CD4-positive, alpha-beta memory T cell (primary cell): Measurements from ENCODE around the gene UGT1A7. TPM values are rescaled to one million over a fixed set of nuclear protein-coding genes. Genes with fewer than 3 reads are reported as not detected.

Experiments used
- CTCF ChIA-PET: fragments of 350-600 bp; sonication (Branson Sonifier 250); formaldehyde crosslinking; loops from one replicate; lab custom pipeline; 2021; ENCODE audit warnings: inconsistent platforms; ENCODE audit not compliant: partially characterized antibody; lab: Charles Lee
- POLR2A ChIA-PET: fragments of 350-600 bp; sonication (Branson Sonifier 250); formaldehyde crosslinking; loops from one replicate; lab custom pipeline; 2021; ENCODE audit not compliant: partially characterized antibody; lab: Charles Lee
- DNase-seq, 5 donors: peaks; one replicate each; pipeline versions ENCODE4 v3.0.0 to v3.0.0-alpha.2; 2020 to 2022; ENCODE audit warnings: mixed read lengths in 1 of 5
- H3K27ac ChIP-seq: one replicate; pipeline ENCODE4 v1.7.0; 2013; ENCODE audit warnings: low read depth, low read length
- H3K27me3 ChIP-seq: 2 replicates; pipeline ENCODE4 v1.7.0; 2013; ENCODE audit warnings: mild to moderate bottlenecking, low read length, moderate library complexity; ENCODE audit not compliant: insufficient read depth
- H3K36me3 ChIP-seq: 2 replicates; pipeline ENCODE4 v1.7.0; 2013; ENCODE audit warnings: mild to moderate bottlenecking, low read length, moderate library complexity; ENCODE audit not compliant: insufficient read depth
- H3K4me1 ChIP-seq: 2 replicates; pipeline ENCODE4 v1.7.0; 2013; ENCODE audit warnings: mild to moderate bottlenecking, low read length, moderate library complexity; ENCODE audit not compliant: insufficient read depth
- H3K4me3 ChIP-seq, 2 donors: one replicate each; pipeline ENCODE4 v1.7.0; 2013; ENCODE audit warnings: low read length in 2 of 2, mild to moderate bottlenecking in 1 of 2
- H3K9me3 ChIP-seq, 2 donors: one replicate each; pipeline ENCODE4 v1.7.0; 2013; ENCODE audit warnings: low read length in 2 of 2, control low read depth in 1 of 2; ENCODE audit not compliant: control insufficient read depth in 1 of 2
- H3K27ac Mint-ChIP-seq, 7 donors: one replicate each; pipeline ENCODE4 v1.8.0; 2020 to 2021; ENCODE audit warnings: mixed read lengths in 7 of 7, mild to moderate bottlenecking in 6 of 7, inconsistent platforms in 3 of 7, moderate library complexity in 3 of 7
- H3K27me3 Mint-ChIP-seq, 2 donors: one replicate each; pipeline ENCODE4 v1.8.0; 2020 to 2021; ENCODE audit warnings: mixed read lengths in 2 of 2
- H3K36me3 Mint-ChIP-seq, 2 donors: one replicate each; pipeline ENCODE4 v1.8.0; 2020 to 2021; ENCODE audit warnings: mixed read lengths in 2 of 2, inconsistent platforms in 1 of 2, mild to moderate bottlenecking in 1 of 2
- H3K4me1 Mint-ChIP-seq, 4 donors: one replicate each; pipeline ENCODE4 v1.8.0; 2020 to 2021; ENCODE audit warnings: mixed read lengths in 4 of 4, mild to moderate bottlenecking in 1 of 4
- H3K4me3 Mint-ChIP-seq, 8 donors: one replicate each; pipeline ENCODE4 v1.8.0; 2020 to 2021; ENCODE audit warnings: mixed read lengths in 8 of 8, mild to moderate bottlenecking in 7 of 8, moderate library complexity in 6 of 8, inconsistent platforms in 3 of 8
- H3K9me3 Mint-ChIP-seq, 8 donors: one replicate each; pipeline ENCODE4 v1.8.0; 2020 to 2021; ENCODE audit warnings: mixed read lengths in 8 of 8, mild to moderate bottlenecking in 5 of 8, inconsistent platforms in 3 of 8, moderate library complexity in 1 of 8
- intact Hi-C: fragments of 100-400 bp; cut with micrococcal nuclease; formaldehyde crosslinking; loops from one replicate; pipeline ENCODE4 v1.15.1; 2023
- polyA plus RNA-seq, 2 donors: library from polyadenylated mRNA; unstranded; fragments of 300-500 nt; fragmentation: Illumina TruSeq; gene quantifications; one replicate each; pipeline ENCODE4 v1.2.3, GENCODE V29; 2021
- total RNA-seq, 2 experiments: library from RNA; stranded (reverse); gene quantifications; one replicate each; pipeline ENCODE4 v1.2.3, GENCODE V29; 2021

The UGT1A7 gene
- total and polyA plus RNA-seq, 4 experiments from 2014 or later: not detected

DNA sequence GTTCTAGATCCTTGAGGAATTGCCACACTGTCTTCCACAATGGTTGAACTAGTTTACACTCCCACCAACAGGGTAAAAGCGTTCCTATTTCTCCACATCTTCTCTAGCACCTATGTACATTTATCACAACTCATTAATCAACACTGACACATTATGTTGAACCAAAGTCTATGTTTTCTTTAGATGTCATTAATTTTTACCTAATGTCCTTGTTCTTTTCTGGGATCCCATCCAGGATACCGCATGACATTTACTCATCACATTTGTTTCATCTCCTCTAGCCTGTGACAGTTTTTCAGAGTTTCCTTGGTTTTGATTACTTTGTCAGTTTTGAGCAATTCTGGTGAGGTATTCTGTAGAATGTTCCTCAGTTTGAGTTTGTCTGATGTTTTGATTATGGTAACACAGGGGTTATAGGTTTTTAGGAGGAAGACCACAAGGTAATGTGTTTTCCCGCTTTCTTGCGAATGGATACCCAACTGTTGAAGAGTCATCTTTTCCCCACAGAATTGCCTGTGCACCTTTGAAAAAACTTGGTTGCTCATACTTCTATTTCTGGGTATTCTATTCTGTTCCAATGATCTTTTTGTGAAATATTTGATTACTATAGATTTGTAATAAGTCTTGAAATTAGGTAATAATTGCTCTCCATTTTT lies 13.0 kb upstream of the UGT1A7 start:
- H3K4me1 ChIP-seq: no peaks in the 10 kb centered on the region

DNA sequence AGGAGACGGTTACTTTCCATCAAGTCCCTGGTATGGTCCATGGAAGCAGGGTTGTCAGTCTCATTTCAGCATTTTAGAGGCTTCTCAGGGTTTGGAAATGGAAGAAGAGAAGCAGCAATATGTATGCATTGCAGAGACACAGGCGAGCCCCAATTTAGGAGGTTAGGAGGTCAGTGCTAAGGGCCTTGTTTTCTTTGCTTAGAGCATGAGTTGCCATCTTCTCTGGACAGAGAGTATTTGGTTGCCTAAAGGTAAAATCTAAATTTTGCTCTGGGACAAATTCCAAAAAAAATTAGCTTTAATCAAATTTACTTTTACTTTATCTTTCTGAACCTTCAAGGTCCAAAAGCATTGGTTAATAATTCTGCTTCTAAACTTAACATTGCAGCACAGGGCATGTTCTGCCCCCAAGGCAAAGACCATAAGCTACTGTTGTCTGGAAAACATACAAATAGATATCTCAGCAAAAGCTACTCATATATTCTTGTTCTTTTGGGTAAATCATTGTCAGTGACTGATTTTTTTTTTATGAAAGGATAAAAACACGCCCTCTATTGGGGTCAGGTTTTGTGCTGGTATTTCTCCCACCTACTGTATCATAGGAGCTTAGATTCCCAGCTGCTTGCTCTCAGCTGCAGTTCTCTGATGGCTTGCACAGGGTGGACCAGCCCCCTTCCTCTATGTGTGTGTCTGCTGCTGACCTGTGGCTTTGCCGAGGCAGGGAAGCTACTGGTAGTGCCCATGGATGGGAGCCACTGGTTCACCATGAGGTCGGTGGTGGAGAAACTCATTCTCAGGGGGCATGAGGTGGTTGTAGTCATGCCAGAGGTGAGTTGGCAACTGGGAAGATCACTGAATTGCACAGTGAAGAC lies 10.2 kb upstream of the UGT1A7 start, which contains the start of gene UGT1A9:
Gene UGT1A9 (plus strand): TSS at position 609 of the 872 bp plus-strand sequence. CDS start 37 bp downstream, at position 646.
- Mint-ChIP-seq H3K9me3 (peaks cover 0 to 10% (median 3%) of the 10 kb centered on the region in 8 donors), H3K36me3 (no peaks in the 10 kb centered on the region), H3K27ac (no peak within 1 kb of the TSS), H3K4me1 (no peaks in the 10 kb centered on the region), H3K4me3 (no peak within 1 kb of the TSS), H3K27me3 (peaks cover 12 to 23% of the 10 kb centered on the region in 2 donors)
- H3K9me3 ChIP-seq: no peaks in the 10 kb centered on the region
- H3K27ac ChIP-seq: no peak within 1 kb of the TSS
- H3K36me3 ChIP-seq: no peaks in the 10 kb centered on the region
- no peaks in the 10 kb centered on the region for H3K4me1 ChIP-seq
- intact Hi-C loops: no loop called here
- no peak for DNase-seq
- ChIA-PET POLR2A (no interaction called here), CTCF (no interaction called here)
- H3K4me3 ChIP-seq: no peak within 1 kb of the TSS
- peaks cover 6% of the 10 kb centered on the region for H3K27me3 ChIP-seq

More for the DNA sequence above, 13.0 kb upstream of the UGT1A7 start:
- no peak overlapping the region for H3K27ac Mint-ChIP-seq
- H3K27me3 Mint-ChIP-seq: peaks cover 15 to 24% of the 10 kb centered on the region in 2 donors
- Histone ChIP-seq H3K36me3 (no peaks in the 10 kb centered on the region), H3K4me3 (no peak overlapping the region), H3K27me3 (peaks cover 6% of the 10 kb centered on the region), H3K27ac (no peak overlapping the region), H3K9me3 (no peaks in the 10 kb centered on the region)
- no peak for DNase-seq
- no peaks in the 10 kb centered on the region for H3K4me1 Mint-ChIP-seq
- intact Hi-C loops: no loop called here
- no peak overlapping the region for H3K4me3 Mint-ChIP-seq
- no peaks in the 10 kb centered on the region for H3K36me3 Mint-ChIP-seq
- CTCF ChIA-PET: no interaction called here
- POLR2A ChIA-PET: no interaction called here
- peaks cover under 1 to 22% (median 3%) of the 10 kb centered on the region in 8 donors for H3K9me3 Mint-ChIP-seq

DNA sequence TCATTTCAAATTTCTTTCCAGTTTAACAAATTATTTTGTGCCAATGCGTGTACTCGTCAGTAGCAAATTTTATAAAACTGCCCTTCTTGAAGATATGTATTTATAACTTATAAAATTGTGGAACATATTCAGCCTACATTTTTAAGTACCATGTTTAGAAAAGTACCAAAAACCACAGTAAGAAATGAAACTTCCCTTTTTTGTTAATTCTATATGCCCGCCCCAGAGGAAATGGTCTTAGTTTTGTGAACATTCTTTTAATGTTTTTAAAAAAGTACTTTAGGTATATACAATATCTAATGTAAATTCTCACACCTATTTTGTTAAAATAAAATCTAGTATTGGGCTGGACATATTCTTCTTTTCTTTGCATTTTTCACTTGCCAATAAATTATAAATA lies 8.8 kb upstream of the UGT1A7 start:
- H3K4me1 ChIP-seq: no peaks in the 10 kb centered on the region
- H3K36me3 ChIP-seq: no peaks in the 10 kb centered on the region
- peaks cover 6% of the 10 kb centered on the region for H3K27me3 ChIP-seq
- POLR2A ChIA-PET: no interaction called here
- H3K4me1 Mint-ChIP-seq: no peaks in the 10 kb centered on the region
- no peaks in the 10 kb centered on the region for H3K9me3 ChIP-seq
- intact Hi-C loops: no loop called here
- peaks cover 16 to 28% of the 10 kb centered on the region in 2 donors for H3K27me3 Mint-ChIP-seq
- peaks cover 0 to 10% (median 2%) of the 10 kb centered on the region in 8 donors for H3K9me3 Mint-ChIP-seq
- no peak overlapping the region for H3K4me3 ChIP-seq
- no peak overlapping the region for H3K27ac Mint-ChIP-seq
- no peak for DNase-seq
- H3K27ac ChIP-seq: no peak overlapping the region
- H3K36me3 Mint-ChIP-seq: no peaks in the 10 kb centered on the region
- CTCF ChIA-PET: no interaction called here
- no peak overlapping the region for H3K4me3 Mint-ChIP-seq

DNA sequence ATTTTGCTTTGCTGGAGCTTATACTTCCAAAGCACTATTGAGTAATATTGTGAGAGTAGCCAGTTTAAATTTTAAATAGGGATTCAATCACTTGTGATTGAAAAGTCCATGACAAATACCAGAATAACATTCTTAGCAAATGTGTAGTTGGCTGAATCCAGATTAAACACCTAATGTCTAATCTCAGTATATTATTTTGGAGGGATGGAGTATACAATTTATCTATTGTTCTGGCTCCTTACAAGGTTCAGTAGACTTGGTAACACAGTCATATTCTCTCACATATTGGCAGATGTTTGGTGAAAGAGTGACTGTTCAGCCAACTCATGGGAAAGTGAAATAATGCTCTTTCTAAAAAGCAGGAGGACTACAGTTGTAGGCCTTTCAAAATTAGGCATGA lies 7.8 kb upstream of the UGT1A7 start:
- Mint-ChIP-seq H3K4me1 (no peaks in the 10 kb centered on the region), H3K27me3 (peaks cover 13 to 25% of the 10 kb centered on the region in 2 donors), H3K36me3 (no peaks in the 10 kb centered on the region), H3K27ac (no peak overlapping the region), H3K9me3 (peaks cover 0 to under 1% (median 0%) of the 10 kb centered on the region in 8 donors), H3K4me3 (no peak overlapping the region)
- peaks cover 6% of the 10 kb centered on the region for H3K27me3 ChIP-seq
- intact Hi-C loops: no loop called here
- no peaks in the 10 kb centered on the region for H3K4me1 ChIP-seq
- no peak for DNase-seq
- H3K9me3 ChIP-seq: no peaks in the 10 kb centered on the region
- ChIA-PET POLR2A (no interaction called here), CTCF (no interaction called here)
- H3K4me3 ChIP-seq: no peak overlapping the region
- no peak overlapping the region for H3K27ac ChIP-seq
- H3K36me3 ChIP-seq: no peaks in the 10 kb centered on the region

DNA sequence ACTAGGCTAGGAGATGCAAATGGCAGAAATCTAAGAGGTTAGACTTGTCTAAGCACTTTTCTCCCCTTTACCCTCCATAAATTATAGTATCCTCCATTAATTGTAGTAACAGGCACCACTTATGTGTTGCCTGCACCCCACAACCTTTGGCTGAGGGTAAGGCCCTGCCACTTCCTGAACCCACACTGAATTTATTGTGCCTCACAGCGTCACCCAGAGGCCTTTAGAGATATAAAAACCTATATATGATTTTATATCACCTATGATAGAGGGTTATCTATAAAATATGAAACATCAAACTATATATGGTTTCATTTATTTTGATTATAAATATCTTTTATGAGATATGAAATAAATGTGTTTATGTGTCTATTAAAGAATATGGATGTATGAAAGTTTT lies 7.4 kb upstream of the UGT1A7 start:
- intact Hi-C loops: no loop called here
- Histone ChIP-seq H3K4me1 (no peaks in the 10 kb centered on the region), H3K4me3 (no peak overlapping the region), H3K9me3 (no peaks in the 10 kb centered on the region), H3K36me3 (no peaks in the 10 kb centered on the region), H3K27me3 (peaks cover 6% of the 10 kb centered on the region), H3K27ac (no peak overlapping the region)
- Mint-ChIP-seq H3K27ac (no peak overlapping the region), H3K27me3 (peaks cover 14 to 27% of the 10 kb centered on the region in 2 donors), H3K4me3 (no peak overlapping the region), H3K36me3 (no peaks in the 10 kb centered on the region), H3K4me1 (no peaks in the 10 kb centered on the region), H3K9me3 (no peaks in the 10 kb centered on the region)
- ChIA-PET CTCF (no interaction called here), POLR2A (no interaction called here)
- no peak for DNase-seq

DNA sequence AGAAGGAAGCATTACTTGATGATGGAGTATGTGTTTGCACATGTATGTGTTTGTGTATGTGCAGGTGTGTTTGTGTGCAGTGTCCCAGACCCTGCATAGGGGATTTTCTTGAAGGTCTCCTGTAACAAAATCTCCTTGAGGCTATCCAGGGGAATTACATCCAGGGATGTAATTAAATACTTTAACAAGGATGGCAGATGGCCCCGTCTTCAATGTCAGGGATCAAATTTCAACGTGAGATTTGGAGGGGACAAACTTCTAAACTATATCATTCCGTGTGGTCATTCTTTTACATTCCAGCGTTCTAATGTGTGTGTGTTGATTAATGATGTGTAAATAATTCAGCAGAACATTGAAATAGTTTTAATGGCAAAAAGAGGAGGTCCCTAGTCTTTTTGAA lies 6.7 kb upstream of the UGT1A7 start:
- Histone ChIP-seq H3K4me3 (no peak overlapping the region), H3K27ac (no peak overlapping the region), H3K36me3 (no peaks in the 10 kb centered on the region), H3K27me3 (peaks cover 6% of the 10 kb centered on the region), H3K4me1 (no peaks in the 10 kb centered on the region), H3K9me3 (no peaks in the 10 kb centered on the region)
- no peaks in the 10 kb centered on the region for H3K9me3 Mint-ChIP-seq
- no peaks in the 10 kb centered on the region for H3K36me3 Mint-ChIP-seq
- H3K27ac Mint-ChIP-seq: no peak overlapping the region
- no peak for DNase-seq
- intact Hi-C loops: no loop called here
- ChIA-PET CTCF (no interaction called here), POLR2A (no interaction called here)
- no peak overlapping the region for H3K4me3 Mint-ChIP-seq
- H3K27me3 Mint-ChIP-seq: peaks cover 20 to 28% of the 10 kb centered on the region in 2 donors
- no peaks in the 10 kb centered on the region for H3K4me1 Mint-ChIP-seq

DNA sequence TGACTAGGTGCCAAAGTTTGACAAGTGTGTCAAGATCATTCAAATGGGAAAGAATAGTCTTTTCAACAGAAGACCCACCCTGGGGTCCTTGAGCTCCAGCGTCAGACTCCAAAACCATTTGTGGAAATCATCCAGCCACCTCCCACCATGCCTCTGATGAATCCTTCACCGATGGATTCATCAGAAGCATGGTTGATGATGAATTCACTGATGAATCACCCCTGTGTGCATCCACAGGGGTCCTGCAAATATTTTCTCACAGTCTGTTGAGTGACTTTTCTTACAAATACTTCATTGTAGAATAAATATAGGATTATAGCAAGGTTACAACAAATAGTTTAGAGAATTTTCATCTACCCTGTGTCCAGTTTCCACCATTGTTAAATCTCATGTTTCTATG lies 5.7 kb upstream of the UGT1A7 start:
- Mint-ChIP-seq H3K4me1 (no peaks in the 10 kb centered on the region), H3K4me3 (no peak overlapping the region), H3K27ac (no peak overlapping the region), H3K9me3 (no peaks in the 10 kb centered on the region), H3K27me3 (peaks cover 20 to 21% of the 10 kb centered on the region in 2 donors), H3K36me3 (no peaks in the 10 kb centered on the region)
- no peaks in the 10 kb centered on the region for H3K36me3 ChIP-seq
- DNase-seq: no peak
- intact Hi-C loops: no loop called here
- H3K4me3 ChIP-seq: no peak overlapping the region
- no peaks in the 10 kb centered on the region for H3K9me3 ChIP-seq
- H3K27ac ChIP-seq: no peak overlapping the region
- CTCF ChIA-PET: no interaction called here
- H3K4me1 ChIP-seq: no peaks in the 10 kb centered on the region
- POLR2A ChIA-PET: no interaction called here
- H3K27me3 ChIP-seq: no peaks in the 10 kb centered on the region
